Activated CD8-positive, alpha-beta memory T cell treated with anti-CD3 and anti-CD28 coated beads for 1 hour (primary cell): ENCODE results near the gene UBE2J2.

Experiments used
- DNase-seq, 2 donors: peaks; one replicate each; pipeline ENCODE4 v3.0.0-alpha.2; 2020; ENCODE audit warnings: low read depth in 1 of 2; ENCODE audit errors: extremely low read depth in 1 of 2

UBE2J2 gene

GRCh38 chr1:1242461-1243265 lies 31.0 kb downstream of the UBE2J2 start:
- DNase-seq: no peak

- DNase-seq: no peak
Measured at GRCh38 chr1:1241588-1242219, 31.9 kb downstream of the UBE2J2 start.

GRCh38 chr1:1240822-1241587 lies 32.6 kb downstream of the UBE2J2 start:
- no peak for DNase-seq

GRCh38 chr1:1240348-1240732 lies 33.3 kb downstream of the UBE2J2 start:
- DNase-seq: no peak

- DNase-seq: no peak
Measured at GRCh38 chr1:1239614-1240347, 33.9 kb downstream of the UBE2J2 start.

- DNase-seq: no peak
Measured at GRCh38 chr1:1239227-1239613, 34.4 kb downstream of the UBE2J2 start.

- no peak for DNase-seq
Measured at GRCh38 chr1:1238702-1239178, 34.9 kb downstream of the UBE2J2 start.

- DNase-seq: no peak
Measured at GRCh38 chr1:1237874-1238701, 35.6 kb downstream of the UBE2J2 start.

- DNase-seq: no peak
Measured at GRCh38 chr1:1236945-1237873, 36.4 kb downstream of the UBE2J2 start.

- no peak for DNase-seq
Measured at GRCh38 chr1:1236176-1236763, 37.4 kb downstream of the UBE2J2 start.

- no peak for DNase-seq
Measured at GRCh38 chr1:1235016-1235744, 38.5 kb downstream of the UBE2J2 start.

- no peak for DNase-seq
Measured at GRCh38 chr1:1234180-1234808, 39.4 kb downstream of the UBE2J2 start.

- no peak for DNase-seq
Measured at GRCh38 chr1:1233567-1233892, 40.1 kb downstream of the UBE2J2 start.

- DNase-seq: no peak
Measured at GRCh38 chr1:1232796-1233566, 40.7 kb downstream of the UBE2J2 start.

- no peak for DNase-seq
Measured at GRCh38 chr1:1232208-1232795, 41.4 kb downstream of the UBE2J2 start, which contains the start of gene B3GALT6. TSS of gene B3GALT6 (plus strand) at chr1:1232237. CDS start at chr1:1232279, 42 bp downstream.
